Prostate gland (tissue), 2 donors: Measurements from ENCODE around the gene SV2B.

Experiments used
- CTCF ChIP-seq, 4 experiments: fragments of 200-600 bp in 2 of 4; fragments of 450-650 bp in 2 of 4; sonication (generic) in 2 of 4; IDR thresholded peaks; 1 replicate in 3 of 4; 2 replicates in 1 of 4; pipeline ENCODE4 v1.5.1; 2016 to 2019; ENCODE audit warnings: antibody characterized with exemption in 4 of 4, mild to moderate bottlenecking in 2 of 4, moderate library complexity in 2 of 4
- POLR2A ChIP-seq: fragments of 450-650 bp; IDR thresholded peaks from one replicate; pipeline ENCODE4 v1.6.1; 2016; ENCODE audit warnings: antibody characterized with exemption, mild to moderate bottlenecking

DNA sequence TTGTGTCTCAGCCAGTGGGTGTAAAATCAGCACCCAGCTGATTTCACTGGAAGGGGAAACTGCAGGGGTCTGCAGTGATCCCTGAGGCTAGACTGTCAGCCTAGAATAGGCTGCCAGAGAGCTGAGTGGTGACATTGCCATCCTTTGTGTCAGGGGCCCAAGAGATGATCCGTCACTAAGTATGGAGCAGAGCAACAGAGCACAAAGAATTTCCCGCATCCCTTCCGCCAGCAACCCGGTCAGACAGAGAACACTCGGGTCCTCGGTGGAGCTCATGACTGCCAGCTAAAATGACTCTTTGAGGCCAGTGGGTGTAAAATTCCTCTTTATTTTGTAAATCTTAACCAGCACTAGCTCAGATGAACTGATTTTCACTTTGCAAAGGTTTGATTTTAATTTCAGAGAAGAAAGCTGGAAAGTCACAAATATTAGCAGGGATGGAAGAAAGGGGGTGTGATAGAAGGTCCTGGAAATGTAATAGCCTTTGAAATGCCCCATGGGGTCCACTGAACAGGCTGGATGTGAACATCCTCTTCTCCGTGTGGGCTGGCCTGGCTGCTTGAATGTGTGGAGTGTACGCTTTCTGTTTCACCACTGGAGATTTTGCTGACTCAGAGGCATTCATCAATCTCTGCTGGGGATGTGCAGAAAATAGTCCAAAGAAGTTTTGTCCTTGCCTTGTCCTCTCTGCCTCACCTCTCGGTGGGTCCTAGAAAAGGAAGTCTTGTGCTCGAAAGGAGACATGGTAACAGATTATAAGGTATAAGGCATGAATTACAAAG is 138.8 kb downstream of the SV2B start:
- no peak for TF ChIP-seq CTCF (IDR thresholded peaks at IDR 0.05)
- no peak for TF ChIP-seq POLR2A
